K562 (cell line): Measurements from ENCODE around the gene SIM2. TPM values are rescaled to one million over a fixed set of nuclear protein-coding genes. Genes with fewer than 3 reads are reported as not detected.

ENCODE experiments used
- ATAC-seq: fragments of 200-7000 bp; cut with Tn5 transposase; 3 replicates; pipeline ENCODE4 v1.9.1; 2020; ENCODE audit warnings: moderate library complexity
- BruUV-seq: library from RNA; stranded (reverse); fragments of 400-500 nt; replicated peaks from 2 replicates; lab custom pipeline; 2021; lab: Mats Ljungman, UMichigan
- CTCF ChIA-PET: fragments of 300-600 bp; formaldehyde crosslinking; extraction: SDS; loops from one replicate; lab custom pipeline; 2021; ENCODE audit warnings: low intra/inter-chr PET ratio; lab: Yijun Ruan, JAX
- POLR2A ChIA-PET: fragments of 300-600, 350-650 bp; sonication (Branson Sonifier 250); formaldehyde crosslinking; extraction: SDS; loops from one replicate; lab custom pipeline; 2021; ENCODE audit warnings: antibody characterized with exemption, inconsistent platforms; lab: Yijun Ruan, JAX
- DNase-seq, 4 experiments: peaks; one replicate each; pipeline versions ENCODE4 v3.0.0 to v3.0.0-alpha.2; 2011 to 2018; ENCODE audit warnings: low spot score in 3 of 4, mixed read lengths in 3 of 4; ENCODE audit errors: extremely low read depth in 1 of 4
- FAIRE-seq: peaks from 2 replicates; lab custom pipeline; 2011; peaks lifted over from hg19 to GRCh38; lab: Jason Lieb, UNC
- H2AFZ ChIP-seq: 2 replicates; pipeline ENCODE4 v1.6.0; 2011; ENCODE audit warnings: low read depth, low read length, control low read depth, inconsistent platforms
- H3K27ac ChIP-seq: fragments of 200-600 bp; 3 replicates; pipeline ENCODE4 v1.8.0; 2011; ENCODE audit warnings: low read depth, mild to moderate bottlenecking, control low read depth, inconsistent platforms, low read length, moderate library complexity, mixed read lengths; ENCODE audit errors: extremely low read depth
- H3K27me3 ChIP-seq, 2 experiments: fragments of 300-600 bp in 1 of 2; 2 replicates in 1 of 2; 3 replicates in 1 of 2; pipeline versions ENCODE4 v1.6.0 to v1.8.0; 2011; ENCODE audit warnings: inconsistent platforms in 2 of 2, low read length in 2 of 2, mild to moderate bottlenecking in 1 of 2, mixed read lengths in 1 of 2, moderate library complexity in 1 of 2; ENCODE audit not compliant: control insufficient read depth in 2 of 2, insufficient read depth in 2 of 2
- H3K36me3 ChIP-seq: fragments of 300-600 bp; 3 replicates; pipeline ENCODE4 v1.8.0; 2011; ENCODE audit warnings: mild to moderate bottlenecking, low read length, inconsistent platforms; ENCODE audit not compliant: control insufficient read depth, insufficient read depth
- H3K4me1 ChIP-seq, 2 experiments: fragments of 200-600 bp in 1 of 2; replicated peaks in 1 of 2; 2 replicates in 1 of 2; 3 replicates in 1 of 2; pipeline versions ENCODE4 v1.5.1 to v1.8.0; 2011; ENCODE audit warnings: inconsistent platforms in 2 of 2, low read length in 2 of 2, mild to moderate bottlenecking in 1 of 2, mixed read lengths in 1 of 2, moderate library complexity in 1 of 2; ENCODE audit not compliant: control insufficient read depth in 2 of 2, insufficient read depth in 2 of 2
- H3K4me2 ChIP-seq: 2 replicates; pipeline ENCODE4 v1.6.1; 2011; ENCODE audit warnings: low read length, control low read depth, inconsistent platforms, mixed read lengths; ENCODE audit not compliant: insufficient read depth
- H3K4me3 ChIP-seq: fragments of 200-600 bp; sonication (generic), shearing (Covaris generic); 2 replicates; pipeline ENCODE4 v1.5.1; 2016; ENCODE audit warnings: control low read depth, inconsistent platforms
- H3K79me2 ChIP-seq: fragments of 200-600 bp; 3 replicates; pipeline ENCODE4 v1.8.0; 2011; ENCODE audit warnings: low read length, inconsistent platforms; ENCODE audit not compliant: control insufficient read depth, insufficient read depth
- H3K9ac ChIP-seq, 2 experiments: 2 replicates each; pipeline versions ENCODE4 v1.6.0 to v1.6.1; 2011; ENCODE audit warnings: low read depth in 2 of 2, low read length in 2 of 2, control low read depth in 1 of 2, inconsistent platforms in 1 of 2, mild to moderate bottlenecking in 1 of 2, mixed read lengths in 1 of 2; ENCODE audit not compliant: insufficient read depth in 1 of 2
- H3K9me1 ChIP-seq: one replicate; pipeline ENCODE4 v1.6.0; 2011; ENCODE audit warnings: inconsistent platforms, mild to moderate bottlenecking, low read length, moderate library complexity; ENCODE audit not compliant: control insufficient read depth, insufficient read depth
- H3K9me3 ChIP-seq: replicated peaks from 2 replicates; pipeline ENCODE4 v1.5.1; 2011; ENCODE audit warnings: low read depth, low read length, inconsistent platforms; ENCODE audit not compliant: control insufficient read depth, insufficient read depth
- H4K20me1 ChIP-seq: replicated peaks from 2 replicates; pipeline ENCODE4 v1.6.1; 2011; ENCODE audit warnings: low read length, inconsistent platforms, mixed read lengths; ENCODE audit not compliant: control insufficient read depth, insufficient read depth
- ARID3B ChIP-seq: fragments of 250-450 bp; sonication (Bioruptor Pico); IDR thresholded peaks from 2 replicates; pipeline ENCODE4 v1.4.0; 2020; ENCODE audit warnings: borderline replicate concordance
- BHLHE40 ChIP-seq: IDR thresholded peaks from 2 replicates; pipeline ENCODE4 v1.6.1; 2011; ENCODE audit warnings: low read length, improper control_type of control experiment
- MBD2 ChIP-seq: sonication (generic); IDR thresholded peaks from 2 replicates; pipeline ENCODE4 v1.6.1; 2016; ENCODE audit warnings: low read depth, borderline replicate concordance
- NFATC3 ChIP-seq: fragments of 450-650 bp; IDR thresholded peaks from 2 replicates; pipeline ENCODE4 v1.6.1; 2017; ENCODE audit warnings: mild to moderate bottlenecking
- TARDBP ChIP-seq: fragments of 450-650 bp; IDR thresholded peaks from 2 replicates; pipeline ENCODE4 v1.6.1; 2016
- USF2 ChIP-seq: sonication (generic); formaldehyde crosslinking; IDR thresholded peaks from 2 replicates; pipeline ENCODE4 v1.5.0; 2020; ENCODE audit warnings: missing genetic modification reagents
- ZNF324 ChIP-seq: fragments of 250-450 bp; sonication (Bioruptor Pico); IDR thresholded peaks from 2 replicates; pipeline ENCODE4 v1.4.0; 2020; ENCODE audit warnings: mild to moderate bottlenecking
- ZNF449 ChIP-seq: fragments of 250-450 bp; sonication (Bioruptor Pico); IDR thresholded peaks from 2 replicates; pipeline ENCODE4 v1.8.0; 2022; ENCODE audit warnings: moderate library complexity, mild to moderate bottlenecking, inconsistent platforms
- WGBS: fragments of 100-300 bp; shearing (Covaris generic); methylation state at CpG from one replicate; pipeline ENCODE4 v1.1.6; 2016; ENCODE audit warnings: low coverage, mixed read lengths; ENCODE audit not compliant: insufficient coverage; ENCODE audit errors: missing lambda C conversion rate; 5-methylcytosine and 5-hydroxymethylcytosine counted together
- in situ Hi-C: fragments of 300-500 bp; cut with MboI; formaldehyde crosslinking; loops from 4 replicates; pipeline ENCODE4 v1.15.0; 2018; ENCODE audit warnings: inconsistent platforms, mixed read lengths
- intact Hi-C: fragments of 100-400 bp; cut with micrococcal nuclease; formaldehyde crosslinking; loops from 2 replicates; pipeline ENCODE4 v1.14.2; 2022
- polyA plus RNA-seq, 8 experiments: library from polyadenylated mRNA; depleted of rRNA in 4 of 8; stranded (reverse) in 5 of 8; unstranded in 3 of 8; fragments of >200 nt; fragmentation: Nextera tagmentation in 2 of 8; fragmentation: Illumina TruSeq in 1 of 8; extraction: Ambion mirVana in 2 of 8; extraction: Trizol in 1 of 8; gene quantifications; 2 replicates each; pipeline versions ENCODE4 v1.2.1 to v1.2.3, GENCODE V29; 2011 to 2014; ENCODE audit warnings: inconsistent platforms in 1 of 8, missing spikeins in 1 of 8
- total RNA-seq, 7 experiments: library from RNA; depleted of rRNA in 6 of 7; stranded (reverse); fragments of >200 nt in 6 of 7; fragmentation: Illumina TruSeq in 2 of 7; extraction: Trizol in 2 of 7; gene quantifications; 2 replicates each; pipeline versions ENCODE4 v1.2.1 to v1.2.3, GENCODE V29; 2011 to 2021; ENCODE audit warnings: low replicate concordance in 1 of 7

The SIM2 gene
- total and polyA plus RNA-seq, 9 of the 15 experiments (the other 6 are each of a cell fraction or from before 2014, with no cell fraction given): 0.07 to 0.11 (median 0.08) TPM; not detected in 6

GRCh38 chr21:36792505-36792967 is 93.6 kb downstream of the SIM2 start (continued):
- peak; percentile 19; the same call in 1 of the 2 replicates for TF ChIP-seq USF2 (CRISPR knock-in tag)

GRCh38 chr21:36796070-36796469 is 97.2 kb downstream of the SIM2 start:
- Histone ChIP-seq H3K9me1 (no peaks in the 10 kb centered on the region), H3K9ac (no peak overlapping the region), H4K20me1 (no peaks in the 10 kb centered on the region), H3K4me1 (peaks cover 0 to 3% of the 10 kb centered on the region in 2 experiments; a peak in 1 of 5 replicates), H3K36me3 (no peaks in the 10 kb centered on the region), H3K4me2 (no peak overlapping the region), H3K27ac (no peak overlapping the region), H3K27me3 (no peaks in the 10 kb centered on the region), H3K4me3 (no peak overlapping the region), H3K9me3 (peaks cover 5% of the 10 kb centered on the region), H3K79me2 (no peaks in the 10 kb centered on the region), H2AFZ (no peak overlapping the region)
- FAIRE-seq (no peak), ATAC-seq (no peak), DNase-seq (no peak)
- WGBS: 12% methylated on average over 2 of the region's 2 CpGs
- intact Hi-C loops: no loop called here
- CTCF ChIA-PET: no interaction called here
- no peak for TF ChIP-seq NFATC3
- TF ChIP-seq TARDBP: no peak
- TF ChIP-seq ZNF449 (CRISPR knock-in tag): no peak
- TF ChIP-seq MBD2: no peak
- no peak for TF ChIP-seq ARID3B
- peak; percentile 92 for TF ChIP-seq ZNF324
- no peak for TF ChIP-seq BHLHE40
- BruUV-seq: no TSS peak
- POLR2A ChIA-PET: no interaction called here
- in situ Hi-C loops: no loop called here
